Measurements from ENCODE around the gene NCF4.

DNA sequence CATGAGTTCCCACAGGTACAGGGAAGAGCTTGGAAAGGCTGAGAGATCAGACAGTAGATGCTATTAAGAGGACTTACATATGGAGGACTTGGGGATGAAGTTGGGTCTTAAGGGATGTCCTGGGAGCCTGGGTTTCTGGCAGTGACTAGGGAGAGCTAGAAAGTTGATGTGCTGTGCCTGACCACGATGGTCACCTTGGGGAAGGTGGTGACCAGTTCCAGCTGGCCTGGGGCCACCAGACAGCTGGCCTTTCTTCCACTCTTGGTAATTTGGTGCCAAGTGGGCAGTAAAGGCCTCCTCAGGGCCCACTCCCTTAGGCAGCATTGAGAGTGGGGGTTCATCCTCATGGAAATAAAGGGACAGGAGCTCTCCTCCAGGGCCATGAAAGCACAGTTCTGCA, 38.7 kb downstream of the NCF4 start:
- TF ChIP-seq NR1H2 (CRISPR knock-in tag; IDR thresholded peaks at IDR 0.05) (no peak), E2F8 (IDR thresholded peaks at IDR 0.05; ENCODE audit: low read depth, partially characterized antibody) (no peak), CTCF (IDR thresholded peaks at IDR 0.05 in 2 of 3, conservative IDR thresholded peaks at IDR 0.05 in 1 of 3; ENCODE audit: insufficient read depth in 2 of 3, low read depth in 1 of 3, low read length in 3 of 3) (no peak), SRF (CRISPR knock-in tag; IDR thresholded peaks at IDR 0.05) (no peak), FOXP1 (CRISPR knock-in tag; IDR thresholded peaks at IDR 0.05) (no peak), ZNF740 (CRISPR knock-in tag; IDR thresholded peaks at IDR 0.05) (no peak), ZNF740 (tag; IDR thresholded peaks at IDR 0.05) (no peak), NFRKB (IDR thresholded peaks at IDR 0.05; ENCODE audit: low read depth) (no peak), MAZ (CRISPR knock-in tag; conservative IDR thresholded peaks at IDR 0.05 in 1 of 2, IDR thresholded peaks at IDR 0.05 in 1 of 2) (no peak), POLR2A (conservative IDR thresholded peaks at IDR 0.05) (no peak)
- TF ChIP-seq, protein P1, sequence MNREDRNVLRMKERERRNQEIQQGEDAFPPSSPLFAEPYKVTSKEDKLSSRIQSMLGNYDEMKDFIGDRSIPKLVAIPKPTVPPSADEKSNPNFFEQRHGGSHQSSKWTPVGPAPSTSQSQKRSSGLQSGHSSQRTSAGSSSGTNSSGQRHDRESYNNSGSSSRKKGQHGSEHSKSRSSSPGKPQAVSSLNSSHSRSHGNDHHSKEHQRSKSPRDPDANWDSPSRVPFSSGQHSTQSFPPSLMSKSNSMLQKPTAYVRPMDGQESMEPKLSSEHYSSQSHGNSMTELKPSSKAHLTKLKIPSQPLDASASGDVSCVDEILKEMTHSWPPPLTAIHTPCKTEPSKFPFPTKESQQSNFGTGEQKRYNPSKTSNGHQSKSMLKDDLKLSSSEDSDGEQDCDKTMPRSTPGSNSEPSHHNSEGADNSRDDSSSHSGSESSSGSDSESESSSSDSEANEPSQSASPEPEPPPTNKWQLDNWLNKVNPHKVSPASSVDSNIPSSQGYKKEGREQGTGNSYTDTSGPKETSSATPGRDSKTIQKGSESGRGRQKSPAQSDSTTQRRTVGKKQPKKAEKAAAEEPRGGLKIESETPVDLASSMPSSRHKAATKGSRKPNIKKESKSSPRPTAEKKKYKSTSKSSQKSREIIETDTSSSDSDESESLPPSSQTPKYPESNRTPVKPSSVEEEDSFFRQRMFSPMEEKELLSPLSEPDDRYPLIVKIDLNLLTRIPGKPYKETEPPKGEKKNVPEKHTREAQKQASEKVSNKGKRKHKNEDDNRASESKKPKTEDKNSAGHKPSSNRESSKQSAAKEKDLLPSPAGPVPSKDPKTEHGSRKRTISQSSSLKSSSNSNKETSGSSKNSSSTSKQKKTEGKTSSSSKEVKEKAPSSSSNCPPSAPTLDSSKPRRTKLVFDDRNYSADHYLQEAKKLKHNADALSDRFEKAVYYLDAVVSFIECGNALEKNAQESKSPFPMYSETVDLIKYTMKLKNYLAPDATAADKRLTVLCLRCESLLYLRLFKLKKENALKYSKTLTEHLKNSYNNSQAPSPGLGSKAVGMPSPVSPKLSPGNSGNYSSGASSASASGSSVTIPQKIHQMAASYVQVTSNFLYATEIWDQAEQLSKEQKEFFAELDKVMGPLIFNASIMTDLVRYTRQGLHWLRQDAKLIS (CRISPR knock-in tag; IDR thresholded peaks at IDR 0.05): no peak

Measured in K562 (cell line).